Prostate gland (tissue), 2 donors: Measurements from ENCODE around the gene WBP1.

Experiments
- POLR2A ChIP-seq: fragments of 450-650 bp; IDR thresholded peaks from one replicate; pipeline ENCODE4 v1.6.1; 2016; ENCODE audit warnings: antibody characterized with exemption, mild to moderate bottlenecking
- POLR2AphosphoS5 ChIP-seq: sonication (generic); formaldehyde crosslinking; IDR thresholded peaks from one replicate; pipeline ENCODE4 v1.6.1; 2017; ENCODE audit warnings: antibody characterized with exemption
- TF ChIP-seq, protein P1 (sequence below), 4 experiments: fragments of 200-600 bp in 2 of 4; fragments of 450-650 bp in 2 of 4; sonication (generic) in 2 of 4; IDR thresholded peaks; 1 replicate in 3 of 4; 2 replicates in 1 of 4; pipeline ENCODE4 v1.5.1; 2016 to 2019; ENCODE audit warnings: antibody characterized with exemption in 4 of 4, mild to moderate bottlenecking in 2 of 4, moderate library complexity in 2 of 4

GRCh38 chr2:74472945-74473258 is 14.7 kb downstream of the WBP1 start:
- TF ChIP-seq POLR2A (no peak), POLR2AphosphoS5 (no peak)
- TF ChIP-seq, protein P1, sequence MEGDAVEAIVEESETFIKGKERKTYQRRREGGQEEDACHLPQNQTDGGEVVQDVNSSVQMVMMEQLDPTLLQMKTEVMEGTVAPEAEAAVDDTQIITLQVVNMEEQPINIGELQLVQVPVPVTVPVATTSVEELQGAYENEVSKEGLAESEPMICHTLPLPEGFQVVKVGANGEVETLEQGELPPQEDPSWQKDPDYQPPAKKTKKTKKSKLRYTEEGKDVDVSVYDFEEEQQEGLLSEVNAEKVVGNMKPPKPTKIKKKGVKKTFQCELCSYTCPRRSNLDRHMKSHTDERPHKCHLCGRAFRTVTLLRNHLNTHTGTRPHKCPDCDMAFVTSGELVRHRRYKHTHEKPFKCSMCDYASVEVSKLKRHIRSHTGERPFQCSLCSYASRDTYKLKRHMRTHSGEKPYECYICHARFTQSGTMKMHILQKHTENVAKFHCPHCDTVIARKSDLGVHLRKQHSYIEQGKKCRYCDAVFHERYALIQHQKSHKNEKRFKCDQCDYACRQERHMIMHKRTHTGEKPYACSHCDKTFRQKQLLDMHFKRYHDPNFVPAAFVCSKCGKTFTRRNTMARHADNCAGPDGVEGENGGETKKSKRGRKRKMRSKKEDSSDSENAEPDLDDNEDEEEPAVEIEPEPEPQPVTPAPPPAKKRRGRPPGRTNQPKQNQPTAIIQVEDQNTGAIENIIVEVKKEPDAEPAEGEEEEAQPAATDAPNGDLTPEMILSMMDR (IDR thresholded peaks at IDR 0.05) = no peak
